ENCODE results near the gene TNS1. TPM values are rescaled to one million over a fixed set of nuclear protein-coding genes. Genes with fewer than 3 reads are reported as not detected.

The TNS1 gene
- total RNA-seq, 1 experiment from 2014 or later = 3.4 TPM

DNA sequence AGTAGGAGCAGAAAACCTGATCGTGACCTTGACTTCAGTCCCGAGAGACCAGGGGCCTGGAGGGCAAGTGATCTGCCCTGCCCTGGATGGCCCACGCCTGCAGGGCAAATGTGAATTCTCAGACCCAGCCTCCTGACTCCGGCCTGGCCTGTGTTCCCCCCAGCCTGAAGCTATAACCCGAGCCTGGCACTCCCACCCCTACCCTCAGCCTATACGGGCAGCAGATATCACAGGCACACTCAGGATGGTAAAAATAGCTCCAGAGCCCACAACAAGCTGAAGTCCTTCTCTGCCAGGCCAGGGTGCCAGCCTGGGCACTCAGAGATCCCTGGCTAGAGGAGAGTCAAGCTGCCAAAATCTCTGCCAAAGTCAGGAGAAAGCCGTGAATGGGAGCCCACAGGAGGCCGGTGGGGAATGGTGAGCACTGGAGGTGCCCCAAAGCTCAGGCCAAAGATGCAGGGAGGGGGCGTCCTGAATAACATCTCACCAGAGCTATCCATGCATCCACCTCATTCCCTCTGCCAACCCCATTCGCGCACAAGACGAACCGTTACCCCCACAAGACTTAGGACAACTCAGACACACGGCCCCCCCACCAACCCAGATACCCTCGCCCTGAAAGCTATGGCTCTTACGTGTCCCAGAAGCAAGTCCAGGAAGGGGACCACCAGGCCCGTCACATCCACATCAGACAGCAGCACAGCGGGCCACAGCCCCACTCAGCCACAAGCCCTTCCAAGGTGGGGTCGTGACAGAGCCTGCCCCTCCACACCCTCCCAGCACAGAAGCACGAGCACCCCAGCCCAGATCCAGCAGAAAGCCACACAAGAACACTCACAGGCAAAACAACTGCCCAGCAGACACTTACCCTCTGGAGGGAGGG lies 144.9 kb downstream of the TNS1 start:
- no CpG with 5 or more reads among the region's 20 CpGs for WGBS (ENCODE audit: extremely low coverage, insufficient read length, low lambda C conversion rate)
- Histone ChIP-seq H3K4me1 (ENCODE audit: insufficient read depth, low read length) (no peaks in the 10 kb centered on the region; the same call in 1 of the 2 replicates), H2BK20ac (ENCODE audit: low read depth, low read length, poor library complexity, severe bottlenecking) (no peak overlapping the region), H4K20me1 (ENCODE audit: control insufficient read depth, insufficient read depth, insufficient read length) (no peaks in the 10 kb centered on the region), H3K18ac (ENCODE audit: insufficient read length, low read depth, low read length) (no peak overlapping the region), H3K9ac (ENCODE audit: extremely low read depth, insufficient read length, low read length) (no peak overlapping the region), H2BK12ac (ENCODE audit: insufficient read length, low read depth, low read length) (no peak overlapping the region), H2AK5ac (ENCODE audit: insufficient read length, low read length) (no peak overlapping the region), H4K5ac (ENCODE audit: insufficient read length, low read depth, low read length) (no peak overlapping the region), H4K91ac (ENCODE audit: insufficient read length, low read depth, low read length) (no peak overlapping the region), H3K9me3 (ENCODE audit: control insufficient read depth, low read depth, low read length) (no peaks in the 10 kb centered on the region), H3K27me3 (ENCODE audit: insufficient read depth, low read length) (no peaks in the 10 kb centered on the region), H3K79me1 (ENCODE audit: insufficient read depth, low read depth, low read length, poor library complexity, severe bottlenecking) (no peaks in the 10 kb centered on the region), H2BK120ac (ENCODE audit: low read depth, low read length, poor library complexity, severe bottlenecking) (no peak overlapping the region), H3K79me2 (ENCODE audit: insufficient read depth, low read length) (no peaks in the 10 kb centered on the region), H3K56ac (ENCODE audit: insufficient read length, low read depth, low read length) (no peak overlapping the region), H3K23ac (ENCODE audit: insufficient read length, low read depth, low read length) (no peak overlapping the region), H3T11ph (ENCODE audit: low read length) (no peak overlapping the region), H2BK5ac (ENCODE audit: insufficient read length, low read length) (no peak overlapping the region), H3K4ac (ENCODE audit: low read depth, low read length) (no peak overlapping the region), H3K14ac (ENCODE audit: insufficient read depth, low read length) (no peak overlapping the region; the same call in 1 of the 2 replicates), H3K23me2 (ENCODE audit: insufficient read length, low read depth, low read length, poor library complexity, severe bottlenecking) (no peaks in the 10 kb centered on the region), H3K4me2 (ENCODE audit: insufficient read depth, insufficient read length, low read length) (no peak overlapping the region), H2AFZ (ENCODE audit: low read length) (no peak overlapping the region), H4K8ac (replicated peaks; ENCODE audit: insufficient read length, low read depth, low read length) (no peak overlapping the region), H2BK15ac (ENCODE audit: low read depth, low read length) (no peak overlapping the region), H3K27ac (ENCODE audit: insufficient read length, low read depth, low read length) (no peak overlapping the region)
- no peaks in the 10 kb centered on the region; a peak in 1 of 5 replicates for H3K9me3 Mint-ChIP-seq
- no peaks in the 10 kb centered on the region for H3K36me3 Mint-ChIP-seq (ENCODE audit: insufficient read depth in 1 of 3, low read depth in 3 of 3)
- H3K4me3 Mint-ChIP-seq = peak overlapping the region in 1 of 2 experiments; percentile 27; a peak in 1 of 5 replicates
- peaks cover 38 to 56% of the 10 kb centered on the region in 2 experiments for H3K4me1 Mint-ChIP-seq
- TF ChIP-seq CTCF (conservative IDR thresholded peaks at IDR 0.05) = no peak
- no peak for DNase-seq
- peak overlapping the region in 2 of 3 experiments; percentile 74 to 81; a peak in 2 of 7 replicates for H3K27ac Mint-ChIP-seq
- peaks cover 14% of the 10 kb centered on the region for H3K27me3 Mint-ChIP-seq (ENCODE audit: low read depth)
